Measurements from ENCODE around the gene STX16. TPM values are rescaled to one million over a fixed set of nuclear protein-coding genes. Genes with fewer than 3 reads are reported as not detected.
A peak's percentile ranks its signal among the peaks of the same experiment; 100 is the strongest.

Gene STX16
- total and polyA plus RNA-seq, 8 donors, result 17.9 to 67.0 (median 25.1) TPM

- FAIRE-seq, result no peak
- Histone ChIP-seq H3K27me3 (no peaks in the 10 kb centered on the region), H3K27ac (no peak overlapping the region), H3K36me3 (peaks cover 0 to 31% (median 4%) of the 10 kb centered on the region in 3 donors), H3K4me3 (peak overlapping the region in 1 of 4 donors; percentile 59), H3K4me1 (peaks cover 5 to 13% (median 8%) of the 10 kb centered on the region in 3 donors), H3K9me3 (no peaks in the 10 kb centered on the region)
- TF ChIP-seq CTCF (IDR thresholded peaks at IDR 0.05), result no peak
- DNase-seq, result peak in 3 of 6 donors; percentile 16 to 70 (median 57)
- intact Hi-C loops (cut with DNase I), result no loop called here
- 93 to 96% methylated on average over 33 of the region's 33 CpGs for WGBS, 2 donors
- ATAC-seq, result no peak
Measured at GRCh38 chr20:58694241-58695083, 43.4 kb downstream of the STX16 start.

GRCh38 chr20:58695084-58695722, 44.1 kb downstream of the STX16 start:
- Histone ChIP-seq H3K4me1 (peaks cover 5 to 13% (median 8%) of the 10 kb centered on the region in 3 donors), H3K9me3 (no peaks in the 10 kb centered on the region), H3K36me3 (peaks cover 1 to 33% (median 4%) of the 10 kb centered on the region in 3 donors), H3K27ac (no peak overlapping the region), H3K4me3 (no peak overlapping the region), H3K27me3 (no peaks in the 10 kb centered on the region)
- intact Hi-C loops (cut with DNase I), result no loop called here
- WGBS, 2 donors, result 94 to 96% methylated on average over 9 of the region's 9 CpGs
- FAIRE-seq, result no peak
- peak in 1 of 6 donors; percentile 31 for DNase-seq
- no peak for TF ChIP-seq CTCF (IDR thresholded peaks at IDR 0.05)
- no peak for ATAC-seq

- Histone ChIP-seq H3K4me3 (no peak overlapping the region), H3K36me3 (peaks cover 3 to 33% (median 4%) of the 10 kb centered on the region in 3 donors), H3K27me3 (no peaks in the 10 kb centered on the region), H3K27ac (no peak overlapping the region), H3K4me1 (peaks cover 5 to 13% (median 8%) of the 10 kb centered on the region in 3 donors), H3K9me3 (no peaks in the 10 kb centered on the region)
- DNase-seq (peak in 2 of 6 donors; percentile 8 to 54), ATAC-seq (no peak), FAIRE-seq (no peak)
- WGBS, 2 donors, result 91 to 92% methylated on average over 10 of the region's 10 CpGs
- intact Hi-C loops (cut with DNase I), result no loop called here
- TF ChIP-seq CTCF (IDR thresholded peaks at IDR 0.05), result no peak
Measured at GRCh38 chr20:58695895-58696375, 44.9 kb downstream of the STX16 start.

GRCh38 chr20:58696411-58696961, 45.4 kb downstream of the STX16 start:
- peaks cover 5 to 10% (median 8%) of the 10 kb centered on the region in 3 donors for H3K4me1 ChIP-seq
- ATAC-seq (no peak), DNase-seq (peak in 2 of 6 donors; percentile 33 to 42), FAIRE-seq (no peak)
- H3K27ac ChIP-seq, result no peak overlapping the region
- intact Hi-C loops (cut with DNase I), result no loop called here
- no peaks in the 10 kb centered on the region for H3K27me3 ChIP-seq
- TF ChIP-seq CTCF (IDR thresholded peaks at IDR 0.05), result no peak
- H3K9me3 ChIP-seq, result no peaks in the 10 kb centered on the region
- 89 to 95% methylated on average over 10 of the region's 10 CpGs for WGBS, 2 donors
- peaks cover 3 to 33% (median 4%) of the 10 kb centered on the region in 3 donors for H3K36me3 ChIP-seq
- H3K4me3 ChIP-seq, result no peak overlapping the region
